K562 (cell line): ENCODE results near the gene KCNK3. TPM values are rescaled to one million over a fixed set of nuclear protein-coding genes. Genes with fewer than 3 reads are reported as not detected.

Source experiments
- CBX1 ChIP-seq: sonication (generic); IDR thresholded peaks from 2 replicates; pipeline ENCODE4 v1.6.1; 2016; ENCODE audit warnings: antibody characterized with exemption, low read depth, mild to moderate bottlenecking
- CC2D1A ChIP-seq: fragments of 450-650 bp; IDR thresholded peaks from 2 replicates; pipeline ENCODE4 v1.6.1; 2017; ENCODE audit warnings: mild to moderate bottlenecking
- CREBBP ChIP-seq: IDR thresholded peaks from one replicate; pipeline ENCODE4 v1.6.1; 2012; ENCODE audit warnings: low read depth, mild to moderate bottlenecking, control low read depth, inconsistent platforms, low read length
- SMC3 ChIP-seq: conservative IDR thresholded peaks from 2 replicates; pipeline ENCODE4 v1.6.1; 2011; ENCODE audit warnings: low read depth, low read length, improper control_type of control experiment; ENCODE audit not compliant: insufficient read depth
- STAG1 ChIP-seq: sonication (generic); formaldehyde crosslinking; IDR thresholded peaks from 2 replicates; pipeline ENCODE4 v1.5.0; 2020; ENCODE audit warnings: missing genetic modification reagents, borderline replicate concordance
- XRCC5 ChIP-seq: fragments of 200-400 bp; formaldehyde crosslinking; IDR thresholded peaks from 2 replicates; pipeline ENCODE4 v1.6.1; 2017; ENCODE audit warnings: low read depth, mild to moderate bottlenecking, low read length
- YY1 ChIP-seq, 3 experiments: IDR thresholded peaks; 2 replicates each; pipeline ENCODE4 v1.6.1; 2011; ENCODE audit warnings: low read length in 2 of 3, mild to moderate bottlenecking in 2 of 3, moderate library complexity in 2 of 3, borderline replicate concordance in 1 of 3, control low read depth in 1 of 3, low read depth in 1 of 3; ENCODE audit not compliant: insufficient read depth in 3 of 3, insufficient replicate concordance in 2 of 3, control insufficient read depth in 1 of 3, insufficient read length in 1 of 3; ENCODE audit errors: extremely low read depth in 1 of 3
- polyA plus RNA-seq, 8 experiments: library from polyadenylated mRNA; depleted of rRNA in 4 of 8; stranded (reverse) in 5 of 8; unstranded in 3 of 8; fragments of >200 nt; fragmentation: Nextera tagmentation in 2 of 8; fragmentation: Illumina TruSeq in 1 of 8; extraction: Ambion mirVana in 2 of 8; extraction: Trizol in 1 of 8; gene quantifications; 2 replicates each; pipeline versions ENCODE4 v1.2.1 to v1.2.3, GENCODE V29; 2011 to 2014; ENCODE audit warnings: inconsistent platforms in 1 of 8, missing spikeins in 1 of 8
- total RNA-seq, 7 experiments: library from RNA; depleted of rRNA in 6 of 7; stranded (reverse); fragments of >200 nt in 6 of 7; fragmentation: Illumina TruSeq in 2 of 7; extraction: Trizol in 2 of 7; gene quantifications; 2 replicates each; pipeline versions ENCODE4 v1.2.1 to v1.2.3, GENCODE V29; 2011 to 2021; ENCODE audit warnings: low replicate concordance in 1 of 7
- TF ChIP-seq, protein P1 (sequence below), 2 experiments: fragments of 450-650 bp; formaldehyde crosslinking in 1 of 2; IDR thresholded peaks; 2 replicates each; pipeline versions ENCODE4 v1.4.0 to v1.6.1; 2014 to 2020; ENCODE audit warnings: mild to moderate bottlenecking in 2 of 2, borderline replicate concordance in 1 of 2, low read depth in 1 of 2
- TF ChIP-seq, protein P2 (sequence below): IDR thresholded peaks from 2 replicates; pipeline ENCODE4 v1.6.1; 2011; ENCODE audit warnings: borderline replicate concordance, low read depth, mild to moderate bottlenecking, moderate library complexity, low read length; ENCODE audit not compliant: insufficient read depth, poor library complexity, severe bottlenecking
- TF ChIP-seq, protein P3 (sequence below): fragments of 250-450 bp; sonication (Bioruptor Pico); IDR thresholded peaks from 2 replicates; pipeline ENCODE4 v1.4.0; 2020; ENCODE audit warnings: mild to moderate bottlenecking, moderate library complexity
- TF ChIP-seq, protein P4 (sequence below): sonication (generic); formaldehyde crosslinking; IDR thresholded peaks from 2 replicates; pipeline ENCODE4 v1.8.0; 2022; ENCODE audit warnings: missing genetic modification reagents, mild to moderate bottlenecking, moderate library complexity, borderline replicate concordance

KCNK3 gene
- total and polyA plus RNA-seq, 9 of the 15 experiments (the other 6 are each of a cell fraction or from before 2014, with no cell fraction given): 0.01 to 0.20 (median 0.07) TPM; not detected in 5

DNA sequence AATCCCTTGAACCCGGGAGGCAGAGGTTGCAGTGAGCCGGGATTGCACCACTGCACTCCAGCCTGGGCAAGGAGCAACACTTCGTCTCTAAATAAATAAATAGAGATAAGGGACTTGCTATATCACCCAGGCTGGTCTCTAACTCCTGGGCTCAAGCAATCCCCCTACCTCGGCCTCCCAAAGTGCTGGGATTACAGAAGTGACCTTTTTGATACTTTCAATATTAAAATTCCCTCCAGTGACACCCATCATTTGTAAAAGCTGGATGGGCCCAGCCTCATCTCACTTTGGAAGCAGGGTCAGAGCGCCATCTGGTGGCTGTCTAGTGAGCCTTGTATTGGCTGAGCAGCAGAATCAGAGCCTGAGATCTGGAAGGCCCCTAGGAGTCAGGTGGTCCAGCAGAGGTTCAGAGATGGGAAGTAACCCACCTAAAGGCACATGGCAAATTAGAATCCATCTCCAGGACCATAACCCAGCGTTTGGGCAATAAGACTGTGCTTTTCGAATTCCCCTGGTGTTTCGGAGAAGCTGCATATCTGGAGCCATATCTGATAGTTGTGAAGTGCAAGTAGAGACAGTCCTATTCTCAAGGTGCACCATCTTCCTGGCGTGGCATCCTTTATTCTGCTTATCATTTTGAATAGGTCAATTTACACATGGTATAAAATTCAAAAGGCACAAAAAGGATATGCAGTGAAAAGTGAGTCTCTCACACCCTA, 53.2 kb downstream of the KCNK3 start (continued):
- TF ChIP-seq, protein P1, sequence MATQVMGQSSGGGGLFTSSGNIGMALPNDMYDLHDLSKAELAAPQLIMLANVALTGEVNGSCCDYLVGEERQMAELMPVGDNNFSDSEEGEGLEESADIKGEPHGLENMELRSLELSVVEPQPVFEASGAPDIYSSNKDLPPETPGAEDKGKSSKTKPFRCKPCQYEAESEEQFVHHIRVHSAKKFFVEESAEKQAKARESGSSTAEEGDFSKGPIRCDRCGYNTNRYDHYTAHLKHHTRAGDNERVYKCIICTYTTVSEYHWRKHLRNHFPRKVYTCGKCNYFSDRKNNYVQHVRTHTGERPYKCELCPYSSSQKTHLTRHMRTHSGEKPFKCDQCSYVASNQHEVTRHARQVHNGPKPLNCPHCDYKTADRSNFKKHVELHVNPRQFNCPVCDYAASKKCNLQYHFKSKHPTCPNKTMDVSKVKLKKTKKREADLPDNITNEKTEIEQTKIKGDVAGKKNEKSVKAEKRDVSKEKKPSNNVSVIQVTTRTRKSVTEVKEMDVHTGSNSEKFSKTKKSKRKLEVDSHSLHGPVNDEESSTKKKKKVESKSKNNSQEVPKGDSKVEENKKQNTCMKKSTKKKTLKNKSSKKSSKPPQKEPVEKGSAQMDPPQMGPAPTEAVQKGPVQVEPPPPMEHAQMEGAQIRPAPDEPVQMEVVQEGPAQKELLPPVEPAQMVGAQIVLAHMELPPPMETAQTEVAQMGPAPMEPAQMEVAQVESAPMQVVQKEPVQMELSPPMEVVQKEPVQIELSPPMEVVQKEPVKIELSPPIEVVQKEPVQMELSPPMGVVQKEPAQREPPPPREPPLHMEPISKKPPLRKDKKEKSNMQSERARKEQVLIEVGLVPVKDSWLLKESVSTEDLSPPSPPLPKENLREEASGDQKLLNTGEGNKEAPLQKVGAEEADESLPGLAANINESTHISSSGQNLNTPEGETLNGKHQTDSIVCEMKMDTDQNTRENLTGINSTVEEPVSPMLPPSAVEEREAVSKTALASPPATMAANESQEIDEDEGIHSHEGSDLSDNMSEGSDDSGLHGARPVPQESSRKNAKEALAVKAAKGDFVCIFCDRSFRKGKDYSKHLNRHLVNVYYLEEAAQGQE (IDR thresholded peaks at IDR 0.05; ENCODE audit: borderline replicate concordance): peak; percentile 88
- TF ChIP-seq, protein P1 (CRISPR knock-in tag; IDR thresholded peaks at IDR 0.05; ENCODE audit: low read depth): no peak
- TF ChIP-seq, protein P2, sequence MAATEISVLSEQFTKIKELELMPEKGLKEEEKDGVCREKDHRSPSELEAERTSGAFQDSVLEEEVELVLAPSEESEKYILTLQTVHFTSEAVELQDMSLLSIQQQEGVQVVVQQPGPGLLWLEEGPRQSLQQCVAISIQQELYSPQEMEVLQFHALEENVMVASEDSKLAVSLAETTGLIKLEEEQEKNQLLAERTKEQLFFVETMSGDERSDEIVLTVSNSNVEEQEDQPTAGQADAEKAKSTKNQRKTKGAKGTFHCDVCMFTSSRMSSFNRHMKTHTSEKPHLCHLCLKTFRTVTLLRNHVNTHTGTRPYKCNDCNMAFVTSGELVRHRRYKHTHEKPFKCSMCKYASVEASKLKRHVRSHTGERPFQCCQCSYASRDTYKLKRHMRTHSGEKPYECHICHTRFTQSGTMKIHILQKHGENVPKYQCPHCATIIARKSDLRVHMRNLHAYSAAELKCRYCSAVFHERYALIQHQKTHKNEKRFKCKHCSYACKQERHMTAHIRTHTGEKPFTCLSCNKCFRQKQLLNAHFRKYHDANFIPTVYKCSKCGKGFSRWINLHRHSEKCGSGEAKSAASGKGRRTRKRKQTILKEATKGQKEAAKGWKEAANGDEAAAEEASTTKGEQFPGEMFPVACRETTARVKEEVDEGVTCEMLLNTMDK: peak; percentile 14
- TF ChIP-seq CBX1 (no peak), STAG1 (peak; percentile 62; the same call in 1 of the 2 replicates), SMC3 (peak; percentile 93), CC2D1A (peak; percentile 63; the same call in 1 of the 2 replicates), YY1 (IDR thresholded peaks at IDR 0.05; ENCODE audit: borderline replicate concordance in 1 of 3, control insufficient read depth in 1 of 3, extremely low read depth in 1 of 3, insufficient read depth in 3 of 3, insufficient read length in 1 of 3, insufficient replicate concordance in 2 of 3, low read depth in 1 of 3, low read length in 2 of 3) (peak in 1 of 3 experiments; percentile 22), XRCC5 (0 out of 2 replicates have a peak, but pooled peaks have one; percentile 57), CREBBP (no peak)
- TF ChIP-seq, protein P3, sequence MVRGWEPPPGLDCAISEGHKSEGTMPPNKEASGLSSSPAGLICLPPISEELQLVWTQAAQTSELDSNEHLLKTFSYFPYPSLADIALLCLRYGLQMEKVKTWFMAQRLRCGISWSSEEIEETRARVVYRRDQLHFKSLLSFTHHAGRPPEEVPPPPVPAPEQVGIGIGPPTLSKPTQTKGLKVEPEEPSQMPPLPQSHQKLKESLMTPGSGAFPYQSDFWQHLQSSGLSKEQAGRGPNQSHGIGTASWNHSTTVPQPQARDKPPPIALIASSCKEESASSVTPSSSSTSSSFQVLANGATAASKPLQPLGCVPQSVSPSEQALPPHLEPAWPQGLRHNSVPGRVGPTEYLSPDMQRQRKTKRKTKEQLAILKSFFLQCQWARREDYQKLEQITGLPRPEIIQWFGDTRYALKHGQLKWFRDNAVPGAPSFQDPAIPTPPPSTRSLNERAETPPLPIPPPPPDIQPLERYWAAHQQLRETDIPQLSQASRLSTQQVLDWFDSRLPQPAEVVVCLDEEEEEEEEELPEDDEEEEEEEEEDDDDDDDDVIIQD (CRISPR knock-in tag): no peak
- TF ChIP-seq, protein P4, sequence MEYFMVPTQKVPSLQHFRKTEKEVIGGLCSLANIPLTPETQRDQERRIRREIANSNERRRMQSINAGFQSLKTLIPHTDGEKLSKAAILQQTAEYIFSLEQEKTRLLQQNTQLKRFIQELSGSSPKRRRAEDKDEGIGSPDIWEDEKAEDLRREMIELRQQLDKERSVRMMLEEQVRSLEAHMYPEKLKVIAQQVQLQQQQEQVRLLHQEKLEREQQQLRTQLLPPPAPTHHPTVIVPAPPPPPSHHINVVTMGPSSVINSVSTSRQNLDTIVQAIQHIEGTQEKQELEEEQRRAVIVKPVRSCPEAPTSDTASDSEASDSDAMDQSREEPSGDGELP (CRISPR knock-in tag): 0 out of 2 replicates have a peak, but pooled peaks have one; percentile 15
